LNCAP (cell line): ENCODE measurements around the gene SNX8.

Source experiments
- CTCF ChIP-seq: fragments of 450-650 bp; IDR thresholded peaks from 2 replicates; pipeline ENCODE4 v1.5.1; 2017; ENCODE audit warnings: mild to moderate bottlenecking

The SNX8 gene

GRCh38 chr7:2314209-2314955, at the start of gene SNX8:
Gene SNX8, minus strand, starts transcription at chr7:2314441. Its CDS starts 20 bp downstream, at chr7:2314421.
- no peak for TF ChIP-seq CTCF

- TF ChIP-seq CTCF: no peak
Measured at GRCh38 chr7:2362385-2363088, 48.3 kb upstream of the SNX8 start.

- TF ChIP-seq CTCF: no peak
Measured at GRCh38 chr7:2360796-2361195, 46.6 kb upstream of the SNX8 start.

GRCh38 chr7:2359610-2360009, 45.4 kb upstream of the SNX8 start:
- TF ChIP-seq CTCF: no peak

GRCh38 chr7:2358968-2359527, 44.8 kb upstream of the SNX8 start:
- no peak for TF ChIP-seq CTCF

- no peak for TF ChIP-seq CTCF
Measured at GRCh38 chr7:2357571-2357970, 43.3 kb upstream of the SNX8 start.

- no peak for TF ChIP-seq CTCF
Measured at GRCh38 chr7:2357165-2357564, 42.9 kb upstream of the SNX8 start.
